Kidney epithelial cell (primary cell): ENCODE data around the gene SF1. TPM values are rescaled to one million over a fixed set of nuclear protein-coding genes. Genes with fewer than 3 reads are reported as not detected.
"Not testable (repeated sequence)": the region's sequence is repeated elsewhere in the genome, so short reads cannot be mapped to it uniquely, and the experiment has no call there.

Source experiments
- DNase-seq: peaks from one replicate; pipeline ENCODE4 v3.0.0-alpha.2; 2010; ENCODE audit warnings: low read depth
- H3K27me3 ChIP-seq: 2 replicates; pipeline ENCODE4 v1.6.0; 2011; ENCODE audit warnings: low read length; ENCODE audit not compliant: control insufficient read depth, insufficient read depth
- H3K36me3 ChIP-seq: 2 replicates; pipeline ENCODE4 v1.5.1; 2011; ENCODE audit warnings: low read length; ENCODE audit not compliant: control insufficient read depth, insufficient read depth
- H3K4me3 ChIP-seq: 2 replicates; pipeline ENCODE4 v1.5.1; 2011; ENCODE audit warnings: low read depth, mild to moderate bottlenecking, control low read depth, low read length
- total RNA-seq: library from RNA; depleted of rRNA; stranded (reverse); fragments of >200 nt; gene quantifications from 2 replicates; pipeline ENCODE4 v1.2.3, GENCODE V29; 2015
- TF ChIP-seq, protein P1 (sequence below): IDR thresholded peaks from 2 replicates; pipeline ENCODE4 v1.5.1; 2011; ENCODE audit warnings: mild to moderate bottlenecking, moderate library complexity, low read length, control low read depth, inconsistent platforms; ENCODE audit not compliant: insufficient read depth, poor library complexity, severe bottlenecking

SF1 gene
- total RNA-seq, 1 donor from 2014 or later = 216 TPM

DNA sequence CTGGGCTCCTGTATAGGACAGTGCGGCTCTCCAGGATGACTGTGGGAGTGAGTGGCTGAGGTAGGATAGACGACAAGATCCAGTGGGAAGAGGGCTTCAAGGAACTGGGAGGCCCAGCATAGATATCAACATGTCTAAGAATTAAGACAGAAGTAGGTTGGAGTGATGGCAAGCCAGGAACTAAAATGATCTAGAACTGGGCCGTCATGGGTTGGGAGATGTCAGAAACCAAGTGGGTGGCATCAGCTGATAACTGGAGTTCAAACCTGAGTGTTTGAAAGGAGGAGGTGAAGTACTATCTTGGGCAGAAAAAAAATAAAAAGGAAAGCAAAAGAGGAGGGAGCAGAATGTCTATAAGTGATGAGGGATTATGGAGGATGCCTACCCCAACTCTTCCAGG, 39.1 kb upstream of the SF1 start:
- TF ChIP-seq, protein P1, sequence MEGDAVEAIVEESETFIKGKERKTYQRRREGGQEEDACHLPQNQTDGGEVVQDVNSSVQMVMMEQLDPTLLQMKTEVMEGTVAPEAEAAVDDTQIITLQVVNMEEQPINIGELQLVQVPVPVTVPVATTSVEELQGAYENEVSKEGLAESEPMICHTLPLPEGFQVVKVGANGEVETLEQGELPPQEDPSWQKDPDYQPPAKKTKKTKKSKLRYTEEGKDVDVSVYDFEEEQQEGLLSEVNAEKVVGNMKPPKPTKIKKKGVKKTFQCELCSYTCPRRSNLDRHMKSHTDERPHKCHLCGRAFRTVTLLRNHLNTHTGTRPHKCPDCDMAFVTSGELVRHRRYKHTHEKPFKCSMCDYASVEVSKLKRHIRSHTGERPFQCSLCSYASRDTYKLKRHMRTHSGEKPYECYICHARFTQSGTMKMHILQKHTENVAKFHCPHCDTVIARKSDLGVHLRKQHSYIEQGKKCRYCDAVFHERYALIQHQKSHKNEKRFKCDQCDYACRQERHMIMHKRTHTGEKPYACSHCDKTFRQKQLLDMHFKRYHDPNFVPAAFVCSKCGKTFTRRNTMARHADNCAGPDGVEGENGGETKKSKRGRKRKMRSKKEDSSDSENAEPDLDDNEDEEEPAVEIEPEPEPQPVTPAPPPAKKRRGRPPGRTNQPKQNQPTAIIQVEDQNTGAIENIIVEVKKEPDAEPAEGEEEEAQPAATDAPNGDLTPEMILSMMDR = no peak
- H3K36me3 ChIP-seq = no peaks in the 10 kb centered on the region
- no peak for DNase-seq
- no peaks in the 10 kb centered on the region for H3K27me3 ChIP-seq
- H3K4me3 ChIP-seq = no peak overlapping the region

DNA sequence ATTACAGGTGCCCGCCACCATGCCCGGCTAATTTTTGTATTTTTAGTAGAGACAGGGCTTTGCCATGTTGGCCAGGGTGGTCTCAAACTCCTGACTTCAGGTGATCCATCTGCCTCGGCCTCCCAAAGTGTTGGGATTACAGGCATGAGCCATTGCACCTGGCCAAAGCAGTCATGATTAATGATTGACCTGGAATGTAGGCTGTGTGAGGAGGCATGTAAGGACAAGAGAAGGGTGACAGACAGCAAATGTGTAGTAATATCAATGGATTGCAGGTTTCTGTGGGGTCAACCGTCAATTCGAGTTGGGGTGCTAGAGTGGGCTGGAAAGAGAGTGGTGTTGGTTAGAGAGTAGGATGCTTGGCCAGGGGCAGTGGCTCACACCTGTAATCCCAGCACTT, 37.1 kb upstream of the SF1 start:
- not testable (repeated sequence) for H3K36me3 ChIP-seq, H3K27me3 ChIP-seq, DNase-seq, H3K4me3 ChIP-seq

DNA sequence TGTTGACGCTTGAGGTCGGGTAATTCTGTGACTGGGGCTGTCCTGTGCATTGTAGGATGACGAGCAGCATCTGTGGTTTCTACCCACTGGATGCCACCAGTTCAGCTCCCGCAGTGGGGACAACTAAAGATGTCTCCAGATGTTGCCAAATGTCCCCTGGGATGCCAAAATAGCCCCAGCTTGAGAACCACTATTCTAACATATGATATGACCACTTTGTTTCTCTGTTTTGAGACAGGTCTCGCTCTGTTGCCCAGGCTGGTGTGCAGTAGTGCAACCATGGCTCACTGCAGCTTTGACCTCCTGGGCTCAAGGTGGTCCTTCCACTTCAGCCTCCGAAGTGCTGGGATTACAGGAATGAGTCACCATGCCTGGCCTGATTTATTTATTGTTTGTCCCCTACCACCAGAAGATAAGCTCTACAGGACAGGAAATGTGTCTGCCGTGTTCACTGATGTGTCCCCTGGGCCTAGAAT, 36.4 kb upstream of the SF1 start:
- Histone ChIP-seq H3K4me3 (no peak overlapping the region), H3K36me3 (no peaks in the 10 kb centered on the region), H3K27me3 (no peaks in the 10 kb centered on the region)
- TF ChIP-seq, protein P1 = no peak
- DNase-seq = no peak

DNA sequence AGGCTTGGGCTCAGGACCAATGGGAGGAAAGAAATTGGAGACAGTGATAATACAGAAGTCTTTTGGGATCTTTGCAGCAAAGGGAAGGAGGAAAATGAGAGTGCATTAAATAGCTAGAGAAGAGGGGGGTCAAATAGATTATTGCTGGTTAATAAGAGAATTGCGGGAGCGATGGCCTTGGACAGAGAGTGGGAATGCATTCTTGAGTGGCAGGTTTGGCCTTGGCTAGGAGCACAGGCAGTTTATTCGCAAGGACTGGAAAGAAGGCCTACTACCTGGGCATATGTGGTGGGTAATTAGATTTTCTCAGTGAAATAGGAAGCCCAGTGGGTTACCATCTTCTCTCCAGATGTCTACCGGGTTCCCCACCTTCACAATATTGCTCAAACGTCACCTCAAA, 35.5 kb upstream of the SF1 start:
- TF ChIP-seq, protein P1 = no peak
- Histone ChIP-seq H3K36me3 (no peaks in the 10 kb centered on the region), H3K4me3 (no peak overlapping the region), H3K27me3 (no peaks in the 10 kb centered on the region)
- DNase-seq = no peak

DNA sequence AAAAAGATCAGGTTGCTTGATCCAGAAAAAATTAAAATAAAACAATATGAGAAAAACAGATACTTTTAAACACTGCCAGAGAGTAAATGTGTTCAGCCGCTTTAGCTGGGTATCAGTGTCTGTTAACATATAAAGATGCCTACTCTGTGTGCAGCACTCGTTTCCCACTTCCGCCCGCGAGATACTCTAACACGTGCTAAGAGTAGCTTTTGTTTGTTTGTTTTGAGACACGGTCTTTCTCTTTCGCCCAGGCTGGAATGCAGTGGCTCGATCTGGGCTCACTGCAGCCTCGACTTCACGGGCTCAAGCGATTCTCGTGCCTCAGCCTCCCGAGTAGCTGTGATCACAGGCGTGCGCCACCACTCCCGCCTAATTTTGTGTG, 32.5 kb upstream of the SF1 start:
- peak overlapping the region; percentile 11 for H3K4me3 ChIP-seq
- no peak for DNase-seq
- H3K27me3 ChIP-seq = no peaks in the 10 kb centered on the region
- TF ChIP-seq, protein P1 = no peak
- H3K36me3 ChIP-seq = peaks cover 1% of the 10 kb centered on the region

DNA sequence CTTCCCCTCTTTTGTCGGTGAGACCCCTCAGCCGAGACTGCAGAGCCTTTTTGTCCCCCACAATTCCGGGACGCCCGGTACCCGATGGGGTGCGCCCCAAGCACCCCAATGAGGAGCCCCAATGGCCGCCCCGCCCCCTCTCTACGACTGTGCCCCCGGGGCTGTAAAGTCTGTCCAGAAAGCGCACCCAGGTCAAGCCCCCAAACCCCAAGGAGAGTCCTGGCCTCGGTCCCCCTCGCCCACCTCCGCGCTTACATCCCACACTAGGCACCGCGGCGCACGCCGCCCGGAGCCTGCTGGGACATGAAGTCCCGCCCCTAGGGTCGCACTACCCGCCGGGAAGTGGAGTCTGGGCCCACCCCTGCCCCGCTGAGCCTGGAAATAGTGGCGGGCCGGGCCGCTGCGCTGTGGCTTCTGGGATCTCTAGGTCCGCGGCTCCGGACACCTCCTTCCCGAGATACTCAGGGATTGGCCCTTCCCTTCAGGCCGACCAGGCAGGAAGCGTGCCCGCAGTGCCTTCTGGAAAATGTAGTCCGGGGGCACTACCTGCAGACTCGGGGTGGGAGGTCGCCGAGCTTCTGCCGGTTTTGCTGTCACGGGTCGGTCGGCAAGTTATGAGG, 32.0 kb upstream of the SF1 start, which contains the start of gene MEN1:
Gene MEN1, minus strand, starts transcription at position 281 of the 620 bp plus-strand sequence. CDS start 442 bp downstream, outside the sequence.
- TF ChIP-seq, protein P1 = no peak
- no peaks in the 10 kb centered on the region for H3K27me3 ChIP-seq

More for the DNA sequence above, 32.0 kb upstream of the SF1 start, which contains the start of gene MEN1:
- peak within 1 kb of the TSS; percentile 77 for H3K4me3 ChIP-seq
- H3K36me3 ChIP-seq = peaks cover 1% of the 10 kb centered on the region
- DNase-seq = peak; percentile 86
